HCT116 (cell line): ENCODE measurements around the gene FANCM. TPM values are rescaled to one million over a fixed set of nuclear protein-coding genes. Genes with fewer than 3 reads are reported as not detected.

Experiments
- ATAC-seq: fragments of 200-7000 bp; cut with Tn5 transposase; 2 replicates; pipeline ENCODE4 v1.9.1; 2020; ENCODE audit warnings: mild to moderate bottlenecking, moderate library complexity
- BruUV-seq: library from RNA; stranded (reverse); fragments of 400-500 nt; replicated peaks from 2 replicates; lab custom pipeline; 2021; lab: Mats Ljungman, UMichigan
- CTCF ChIA-PET: fragments of 300-600 bp; sonication (Branson Sonifier 250); formaldehyde crosslinking; loops from one replicate; lab custom pipeline; 2021; ENCODE audit warnings: antibody characterized with exemption; lab: Charles Lee
- POLR2A ChIA-PET: fragments of 300-600, 350-600 bp; sonication (Branson Sonifier 250); formaldehyde crosslinking; loops from one replicate; lab custom pipeline; 2021; ENCODE audit warnings: antibody characterized with exemption; lab: Charles Lee
- RAD21 ChIA-PET, 2 experiments: fragments of 300-600 bp; sonication (Branson Sonifier 250); formaldehyde crosslinking; loops; one replicate each; lab custom pipeline; 2023; ENCODE audit warnings: low total read pairs in 2 of 2; ENCODE audit not compliant: uncharacterized antibody in 2 of 2, unreplicated experiment in 2 of 2, low non-redundant PET in 1 of 2; lab: Charles Lee
- DNase-seq: peaks from one replicate; pipeline ENCODE4 v3.0.0-alpha.2; 2010; ENCODE audit warnings: low read depth, low spot score
- H2AFZ ChIP-seq: fragments of 200-600 bp; shearing (Covaris generic), sonication (generic); 2 replicates; pipeline ENCODE4 v1.6.1; 2017; ENCODE audit warnings: low read depth, mixed run types, mixed read lengths, antibody characterized with exemption, low read length; ENCODE audit not compliant: poor library complexity, severe bottlenecking
- H3K27ac ChIP-seq: 2 replicates; pipeline ENCODE4 v1.5.1; 2012; ENCODE audit warnings: low read depth, low read length
- H3K27me3 ChIP-seq: fragments of 200-600 bp; sonication (generic); 2 replicates; pipeline ENCODE4 v1.6.1; 2016; ENCODE audit warnings: mixed run types, low read length, mixed read lengths; ENCODE audit not compliant: insufficient read depth
- H3K36me3 ChIP-seq, 2 experiments: fragments of 200-500 bp in 1 of 2; fragments of 200-600 bp in 1 of 2; sonication (Bioruptor generic) in 1 of 2; sonication (generic) in 1 of 2; 2 replicates each; pipeline versions ENCODE4 v1.5.1 to v1.6.1; 2014 to 2016; ENCODE audit warnings: low read length in 2 of 2, inconsistent platforms in 1 of 2, mixed read lengths in 1 of 2, mixed run types in 1 of 2; ENCODE audit not compliant: insufficient read depth in 2 of 2, control insufficient read depth in 1 of 2
- H3K4me1 ChIP-seq, 2 experiments: fragments of 200-600 bp in 1 of 2; sonication (generic) in 1 of 2; 2 replicates each; pipeline versions ENCODE4 v1.5.1 to v1.6.1; 2012 to 2017; ENCODE audit warnings: low read length in 2 of 2, inconsistent platforms in 1 of 2, mild to moderate bottlenecking in 1 of 2, mixed read lengths in 1 of 2, mixed run types in 1 of 2, moderate library complexity in 1 of 2; ENCODE audit not compliant: insufficient read depth in 2 of 2, control insufficient read depth in 1 of 2
- H3K4me2 ChIP-seq: fragments of 200-600 bp; sonication (generic); 2 replicates; pipeline ENCODE4 v1.6.1; 2017; ENCODE audit warnings: mixed run types, low read length, mixed read lengths
- H3K4me3 ChIP-seq, 2 experiments: fragments of 200-600 bp in 1 of 2; sonication (generic) in 1 of 2; replicated peaks in 1 of 2; 2 replicates each; pipeline ENCODE4 v1.5.1; 2011 to 2016; ENCODE audit warnings: low read length in 2 of 2, control low read depth in 1 of 2, low read depth in 1 of 2, mild to moderate bottlenecking in 1 of 2, mixed read lengths in 1 of 2, mixed run types in 1 of 2
- H3K79me2 ChIP-seq: fragments of 200-600 bp; sonication (generic); 2 replicates; pipeline ENCODE4 v1.6.1; 2017; ENCODE audit warnings: mild to moderate bottlenecking, mixed run types, low read length, moderate library complexity, mixed read lengths; ENCODE audit not compliant: insufficient read depth
- H3K9ac ChIP-seq: fragments of 200-600 bp; sonication (generic); 2 replicates; pipeline ENCODE4 v1.6.1; 2016; ENCODE audit warnings: low read length, mixed read lengths
- H3K9me2 ChIP-seq: fragments of 200-600 bp; sonication (generic), shearing (Covaris generic); 2 replicates; pipeline ENCODE4 v1.6.1; 2017; ENCODE audit warnings: mixed run types, mild to moderate bottlenecking, moderate library complexity; ENCODE audit not compliant: insufficient read depth
- H3K9me3 ChIP-seq, 2 experiments: fragments of 200-500 bp in 1 of 2; fragments of 200-600 bp in 1 of 2; sonication (Bioruptor generic) in 1 of 2; sonication (generic) in 1 of 2; 2 replicates each; pipeline ENCODE4 v1.6.1; 2014 to 2017; ENCODE audit warnings: low read length in 2 of 2, mixed read lengths in 2 of 2, inconsistent platforms in 1 of 2, low read depth in 1 of 2, mild to moderate bottlenecking in 1 of 2, mixed run types in 1 of 2, moderate library complexity in 1 of 2; ENCODE audit not compliant: control insufficient read depth in 1 of 2, insufficient read depth in 1 of 2
- H4K20me1 ChIP-seq: fragments of 200-600 bp; sonication (generic), shearing (Covaris generic); 2 replicates; pipeline ENCODE4 v1.6.1; 2017; ENCODE audit warnings: mixed run types, mild to moderate bottlenecking, moderate library complexity; ENCODE audit not compliant: insufficient read depth
- CEBPB ChIP-seq: IDR thresholded peaks from 2 replicates; pipeline ENCODE4 v1.6.1; 2012; ENCODE audit warnings: low read depth
- ELF1 ChIP-seq: IDR thresholded peaks from 2 replicates; pipeline ENCODE4 v1.6.1; 2012; ENCODE audit warnings: low read depth, borderline replicate concordance
- EZH2phosphoT487 ChIP-seq: fragments of 200-600 bp; IDR thresholded peaks from 2 replicates; pipeline ENCODE4 v1.6.1; 2018; ENCODE audit warnings: antibody characterized with exemption, borderline replicate concordance
- FOSL1 ChIP-seq: IDR thresholded peaks from 2 replicates; pipeline ENCODE4 v1.6.1; 2012; ENCODE audit warnings: low read depth
- JUND ChIP-seq: IDR thresholded peaks from 2 replicates; pipeline ENCODE4 v1.6.1; 2012
- SIN3A ChIP-seq: IDR thresholded peaks from 2 replicates; pipeline ENCODE4 v1.6.1; 2012; ENCODE audit warnings: low read depth
- SP1 ChIP-seq: IDR thresholded peaks from 2 replicates; pipeline ENCODE4 v1.6.1; 2012; ENCODE audit warnings: low read depth
- ZBTB33 ChIP-seq: IDR thresholded peaks from 2 replicates; pipeline ENCODE4 v1.6.1; 2011; ENCODE audit warnings: mild to moderate bottlenecking, low read length, moderate library complexity; ENCODE audit not compliant: insufficient replicate concordance; ENCODE audit errors: extremely low read depth
- ZNF274 ChIP-seq: fragments of 200-500 bp; sonication (Bioruptor generic); IDR thresholded peaks from 2 replicates; pipeline ENCODE4 v1.6.1; 2014; ENCODE audit warnings: mild to moderate bottlenecking, low read depth, low read length, inconsistent platforms
- intact Hi-C: fragments of 100-400 bp; cut with micrococcal nuclease; formaldehyde crosslinking; loops from 2 replicates; pipeline ENCODE4 v1.10.0; 2022
- total RNA-seq: library from RNA; stranded (reverse); gene quantifications from one replicate; pipeline ENCODE4 v1.2.1, GENCODE V29; 2021; ENCODE audit not compliant: unreplicated experiment

FANCM gene
- total RNA-seq, 1 experiment from 2014 or later, result 10.9 TPM

GRCh38 chr14:45247427-45247826 is 111.7 kb downstream of the FANCM start:
- Histone ChIP-seq H3K4me2 (no peak overlapping the region; the same call in 1 of the 2 replicates), H3K9ac (no peak overlapping the region), H3K9me2 (no peaks in the 10 kb centered on the region), H2AFZ (no peak overlapping the region), H3K27ac (no peak overlapping the region), H4K20me1 (peaks cover 6% of the 10 kb centered on the region), H3K79me2 (no peaks in the 10 kb centered on the region; the same call in 1 of the 2 replicates), H3K9me3 (no peaks in the 10 kb centered on the region), H3K4me3 (no peak overlapping the region), H3K27me3 (no peaks in the 10 kb centered on the region), H3K36me3 (peaks cover 0 to 8% of the 10 kb centered on the region in 2 experiments; a peak in 1 of 4 replicates), H3K4me1 (peaks cover 12 to 21% of the 10 kb centered on the region in 2 experiments)
- no TSS peak for BruUV-seq
- ChIA-PET CTCF (interaction anchor here (0.8 kb wide), 1 partner anchor 27 kb away, joined by 3 read pairs; no protein-coding TSS in a partner anchor), POLR2A (no interaction called here), RAD21 (no interaction called here)
- TF ChIP-seq ZBTB33, result no peak
- no peak for TF ChIP-seq CEBPB
- TF ChIP-seq EZH2phosphoT487, result no peak
- no peak for TF ChIP-seq SP1
- no peak for TF ChIP-seq ZNF274
- no peak for TF ChIP-seq SIN3A
- TF ChIP-seq ELF1, result no peak
- TF ChIP-seq JUND, result no peak
- TF ChIP-seq FOSL1, result no peak
- no peak for DNase-seq
- no peak for ATAC-seq
- intact Hi-C loops, result no loop called here
